Body of pancreas (tissue), 4 donors: ENCODE results near the gene ZSCAN10. TPM values are rescaled to one million over a fixed set of nuclear protein-coding genes. Genes with fewer than 3 reads are reported as not detected.

Experiments
- ATAC-seq: fragments of 150-250 bp; one replicate; pipeline ENCODE4 v1.9.1; 2016
- DNase-seq, 4 donors: peaks; one replicate each; pipeline ENCODE4 v3.0.0-alpha.2; 2019
- H3K27ac ChIP-seq, 4 donors: fragments of 200-600 bp; sonication (generic); 1 replicate in 3 of 4; 2 replicates in 1 of 4; pipeline versions ENCODE4 v1.5.1 to v1.6.1; 2016 to 2019; ENCODE audit warnings: mild to moderate bottlenecking in 1 of 4, mixed read lengths in 1 of 4, moderate library complexity in 1 of 4
- H3K27me3 ChIP-seq, 2 donors: fragments of 200-600 bp; sonication (generic); one replicate each; pipeline ENCODE4 v1.6.0; 2016; ENCODE audit warnings: mild to moderate bottlenecking in 1 of 2
- H3K36me3 ChIP-seq, 2 donors: fragments of 200-600 bp; sonication (generic); replicated peaks in 1 of 2; 2 replicates each; pipeline ENCODE4 v1.5.1; 2016; ENCODE audit warnings: low read depth in 2 of 2; ENCODE audit not compliant: insufficient read depth in 1 of 2
- H3K4me1 ChIP-seq: fragments of 200-600 bp; sonication (generic); one replicate; pipeline ENCODE4 v1.6.0; 2016
- H3K4me3 ChIP-seq, 2 donors: fragments of 200-600 bp; sonication (generic); 1 replicate in 1 of 2; 2 replicates in 1 of 2; pipeline ENCODE4 v1.5.1; 2016 to 2019
- H3K9me3 ChIP-seq, 3 donors: fragments of 200-600 bp; sonication (generic); 1 replicate in 2 of 3; 2 replicates in 1 of 3; pipeline ENCODE4 v1.5.1; 2016
- CTCF ChIP-seq, 7 experiments: fragments of 450-650 bp in 4 of 7; fragments of 200-600 bp in 3 of 7; sonication (generic) in 3 of 7; IDR thresholded peaks; one replicate each; pipeline ENCODE4 v1.5.1; 2016 to 2019; ENCODE audit warnings: antibody characterized with exemption in 7 of 7
- POLR2A ChIP-seq, 3 donors: fragments of 450-650 bp; IDR thresholded peaks; one replicate each; pipeline ENCODE4 v1.6.1; 2016; ENCODE audit warnings: antibody characterized with exemption in 3 of 3, mild to moderate bottlenecking in 2 of 3
- WGBS, 2 donors: methylation state at CpG; one replicate each; pipeline ENCODE4 v1.1.5; 2017; 5-methylcytosine and 5-hydroxymethylcytosine counted together
- intact Hi-C: fragments of 100-400 bp; cut with DNase I; formaldehyde crosslinking; loops from one replicate; pipeline ENCODE4 v1.15.1; 2023
- total RNA-seq, 2 donors: library from RNA; depleted of rRNA; stranded (reverse); fragments of >200 nt; gene quantifications; one replicate each; pipeline ENCODE4 v1.1.0, GENCODE V29; 2016

ZSCAN10 gene
- total RNA-seq, result not detected

GRCh38 chr16:3098459-3099394 is at the start of gene ZSCAN10:
Gene ZSCAN10, minus strand, starts transcription at chr16:3099294. Its CDS starts 6,357 bp downstream, at chr16:3092937.
- Histone ChIP-seq H3K4me1 (peaks cover 16% of the 10 kb centered on the region), H3K27ac (peak within 1 kb of the TSS in 1 of 4 donors; percentile 32), H3K9me3 (no peaks in the 10 kb centered on the region), H3K4me3 (no peak within 1 kb of the TSS), H3K36me3 (no peaks in the 10 kb centered on the region), H3K27me3 (no peaks in the 10 kb centered on the region)
- ATAC-seq (no peak), DNase-seq (no peak)
- WGBS, 2 donors, result 62 to 69% methylated on average over 14 to 21 of the region's 21 CpGs
- TF ChIP-seq CTCF (IDR thresholded peaks at IDR 0.05) (no peak), POLR2A (IDR thresholded peaks at IDR 0.05) (no peak)
- intact Hi-C loops, result no loop called here

GRCh38 chr16:3148256-3149192 is 49.4 kb upstream of the ZSCAN10 start:
- intact Hi-C loops, result no loop called here
- no peak for DNase-seq
- H3K4me1 ChIP-seq, result peaks cover 28% of the 10 kb centered on the region
- TF ChIP-seq CTCF (IDR thresholded peaks at IDR 0.05) (no peak), POLR2A (IDR thresholded peaks at IDR 0.05) (no peak)
- H3K27ac ChIP-seq, result no peak overlapping the region
- 78 to 92% methylated on average over 7 to 13 of the region's 13 CpGs for WGBS, 2 donors
- no peaks in the 10 kb centered on the region for H3K27me3 ChIP-seq
- no peaks in the 10 kb centered on the region for H3K36me3 ChIP-seq
- no peak overlapping the region for H3K4me3 ChIP-seq
- no peaks in the 10 kb centered on the region for H3K9me3 ChIP-seq
- no peak for ATAC-seq

GRCh38 chr16:3147757-3148104 is 48.6 kb upstream of the ZSCAN10 start:
- no peaks in the 10 kb centered on the region for H3K27me3 ChIP-seq
- H3K4me3 ChIP-seq, result no peak overlapping the region
- DNase-seq (no peak), ATAC-seq (no peak)
- H3K27ac ChIP-seq, result no peak overlapping the region
- peaks cover 28% of the 10 kb centered on the region for H3K4me1 ChIP-seq
- H3K36me3 ChIP-seq, result peaks cover 0 to 2% of the 10 kb centered on the region in 2 donors
- intact Hi-C loops, result no loop called here
- TF ChIP-seq CTCF (IDR thresholded peaks at IDR 0.05), result no peak
- no peak for TF ChIP-seq POLR2A (IDR thresholded peaks at IDR 0.05)
- 88 to 100% methylated on average over 2 to 5 of the region's 5 CpGs for WGBS, 2 donors
- no peaks in the 10 kb centered on the region for H3K9me3 ChIP-seq

GRCh38 chr16:3147046-3147756 is 48.1 kb upstream of the ZSCAN10 start:
- Histone ChIP-seq H3K4me1 (peaks cover 23% of the 10 kb centered on the region), H3K36me3 (peaks cover 0 to 6% of the 10 kb centered on the region in 2 donors), H3K9me3 (no peaks in the 10 kb centered on the region), H3K27me3 (no peaks in the 10 kb centered on the region), H3K27ac (no peak overlapping the region), H3K4me3 (no peak overlapping the region)
- no peak for TF ChIP-seq POLR2A (IDR thresholded peaks at IDR 0.05)
- TF ChIP-seq CTCF (IDR thresholded peaks at IDR 0.05), result no peak
- intact Hi-C loops, result no loop called here
- WGBS, 2 donors, result 89 to 90% methylated on average over 8 to 14 of the region's 16 CpGs
- ATAC-seq (no peak), DNase-seq (no peak)
